K562 (cell line): ENCODE results near the gene TMEM184B. TPM values are rescaled to one million over a fixed set of nuclear protein-coding genes. Genes with fewer than 3 reads are reported as not detected.

Source experiments
- ATAC-seq: fragments of 200-7000 bp; cut with Tn5 transposase; 3 replicates; pipeline ENCODE4 v1.9.1; 2020; ENCODE audit warnings: moderate library complexity
- BruUV-seq: library from RNA; stranded (reverse); fragments of 400-500 nt; replicated peaks from 2 replicates; lab custom pipeline; 2021; lab: Mats Ljungman, UMichigan
- CTCF ChIA-PET: fragments of 300-600 bp; formaldehyde crosslinking; extraction: SDS; loops from one replicate; lab custom pipeline; 2021; ENCODE audit warnings: low intra/inter-chr PET ratio; lab: Yijun Ruan, JAX
- POLR2A ChIA-PET: fragments of 300-600, 350-650 bp; sonication (Branson Sonifier 250); formaldehyde crosslinking; extraction: SDS; loops from one replicate; lab custom pipeline; 2021; ENCODE audit warnings: antibody characterized with exemption, inconsistent platforms; lab: Yijun Ruan, JAX
- DNase-seq, 4 experiments: peaks; one replicate each; pipeline versions ENCODE4 v3.0.0 to v3.0.0-alpha.2; 2011 to 2018; ENCODE audit warnings: low spot score in 3 of 4, mixed read lengths in 3 of 4; ENCODE audit errors: extremely low read depth in 1 of 4
- FAIRE-seq: peaks from 2 replicates; lab custom pipeline; 2011; peaks lifted over from hg19 to GRCh38; lab: Jason Lieb, UNC
- H2AFZ ChIP-seq: 2 replicates; pipeline ENCODE4 v1.6.0; 2011; ENCODE audit warnings: low read depth, low read length, control low read depth, inconsistent platforms
- H3K27ac ChIP-seq: fragments of 200-600 bp; 3 replicates; pipeline ENCODE4 v1.8.0; 2011; ENCODE audit warnings: low read depth, mild to moderate bottlenecking, control low read depth, inconsistent platforms, low read length, moderate library complexity, mixed read lengths; ENCODE audit errors: extremely low read depth
- H3K27me3 ChIP-seq, 2 experiments: fragments of 300-600 bp in 1 of 2; 2 replicates in 1 of 2; 3 replicates in 1 of 2; pipeline versions ENCODE4 v1.6.0 to v1.8.0; 2011; ENCODE audit warnings: inconsistent platforms in 2 of 2, low read length in 2 of 2, mild to moderate bottlenecking in 1 of 2, mixed read lengths in 1 of 2, moderate library complexity in 1 of 2; ENCODE audit not compliant: control insufficient read depth in 2 of 2, insufficient read depth in 2 of 2
- H3K36me3 ChIP-seq: fragments of 300-600 bp; 3 replicates; pipeline ENCODE4 v1.8.0; 2011; ENCODE audit warnings: mild to moderate bottlenecking, low read length, inconsistent platforms; ENCODE audit not compliant: control insufficient read depth, insufficient read depth
- H3K4me1 ChIP-seq, 2 experiments: fragments of 200-600 bp in 1 of 2; replicated peaks in 1 of 2; 2 replicates in 1 of 2; 3 replicates in 1 of 2; pipeline versions ENCODE4 v1.5.1 to v1.8.0; 2011; ENCODE audit warnings: inconsistent platforms in 2 of 2, low read length in 2 of 2, mild to moderate bottlenecking in 1 of 2, mixed read lengths in 1 of 2, moderate library complexity in 1 of 2; ENCODE audit not compliant: control insufficient read depth in 2 of 2, insufficient read depth in 2 of 2
- H3K4me2 ChIP-seq: 2 replicates; pipeline ENCODE4 v1.6.1; 2011; ENCODE audit warnings: low read length, control low read depth, inconsistent platforms, mixed read lengths; ENCODE audit not compliant: insufficient read depth
- H3K4me3 ChIP-seq: fragments of 200-600 bp; sonication (generic), shearing (Covaris generic); 2 replicates; pipeline ENCODE4 v1.5.1; 2016; ENCODE audit warnings: control low read depth, inconsistent platforms
- H3K79me2 ChIP-seq: fragments of 200-600 bp; 3 replicates; pipeline ENCODE4 v1.8.0; 2011; ENCODE audit warnings: low read length, inconsistent platforms; ENCODE audit not compliant: control insufficient read depth, insufficient read depth
- H3K9ac ChIP-seq, 2 experiments: 2 replicates each; pipeline versions ENCODE4 v1.6.0 to v1.6.1; 2011; ENCODE audit warnings: low read depth in 2 of 2, low read length in 2 of 2, control low read depth in 1 of 2, inconsistent platforms in 1 of 2, mild to moderate bottlenecking in 1 of 2, mixed read lengths in 1 of 2; ENCODE audit not compliant: insufficient read depth in 1 of 2
- H3K9me1 ChIP-seq: one replicate; pipeline ENCODE4 v1.6.0; 2011; ENCODE audit warnings: inconsistent platforms, mild to moderate bottlenecking, low read length, moderate library complexity; ENCODE audit not compliant: control insufficient read depth, insufficient read depth
- H3K9me3 ChIP-seq: replicated peaks from 2 replicates; pipeline ENCODE4 v1.5.1; 2011; ENCODE audit warnings: low read depth, low read length, inconsistent platforms; ENCODE audit not compliant: control insufficient read depth, insufficient read depth
- H4K20me1 ChIP-seq: replicated peaks from 2 replicates; pipeline ENCODE4 v1.6.1; 2011; ENCODE audit warnings: low read length, inconsistent platforms, mixed read lengths; ENCODE audit not compliant: control insufficient read depth, insufficient read depth
- CEBPG ChIP-seq, 3 experiments: fragments of 200-800 bp in 1 of 3; sonication (Bioruptor generic) in 1 of 3; sonication (generic) in 1 of 3; formaldehyde crosslinking in 1 of 3; IDR thresholded peaks in 2 of 3; conservative IDR thresholded peaks in 1 of 3; 2 replicates each; pipeline versions ENCODE4 v1.6.1 to v1.8.0; 2016 to 2022; ENCODE audit warnings: missing compliant biosample characterization in 2 of 3, missing genetic modification characterization in 2 of 3, mild to moderate bottlenecking in 1 of 3, missing genetic modification reagents in 1 of 3
- CXXC5 ChIP-seq: fragments of 250-450 bp; sonication (Bioruptor Pico); IDR thresholded peaks from 2 replicates; pipeline ENCODE4 v1.8.0; 2022; ENCODE audit warnings: inconsistent platforms, mild to moderate bottlenecking, moderate library complexity
- EGR1 ChIP-seq: fragments of 450-650 bp; conservative IDR thresholded peaks from 2 replicates; pipeline ENCODE4 v1.6.1; 2017; ENCODE audit warnings: mild to moderate bottlenecking
- ELF1 ChIP-seq: fragments of 200-800 bp; sonication (Bioruptor generic); IDR thresholded peaks from 2 replicates; pipeline ENCODE4 v1.6.1; 2016; ENCODE audit warnings: missing genetic modification characterization, missing compliant biosample characterization
- FUS ChIP-seq: fragments of 200-400 bp; formaldehyde crosslinking; optimal IDR thresholded peaks from 2 replicates; pipeline ENCODE3; 2017; ENCODE audit warnings: low read depth, low read length
- GTF2F1 ChIP-seq: IDR thresholded peaks from 2 replicates; pipeline ENCODE4 v1.6.1; 2011; ENCODE audit warnings: low read depth, low read length, improper control_type of control experiment
- HNRNPK ChIP-seq: fragments of 200-400 bp; formaldehyde crosslinking; IDR thresholded peaks from one replicate; pipeline ENCODE4 v1.6.1; 2018; ENCODE audit warnings: mild to moderate bottlenecking, low read depth, low read length; ENCODE audit not compliant: poor library complexity, severe bottlenecking
- KDM1A ChIP-seq, 2 experiments: fragments of 450-650 bp; IDR thresholded peaks; 2 replicates each; pipeline ENCODE4 v1.6.1; 2016; ENCODE audit warnings: mild to moderate bottlenecking in 2 of 2
- RBM34 ChIP-seq: fragments of 200-400 bp; formaldehyde crosslinking; IDR thresholded peaks from 2 replicates; pipeline ENCODE4 v1.6.1; 2018; ENCODE audit warnings: low read length, borderline replicate concordance; ENCODE audit not compliant: insufficient read depth
- ZFX ChIP-seq: sonication (generic); formaldehyde crosslinking; IDR thresholded peaks from 2 replicates; pipeline ENCODE4 v1.8.0; 2022; ENCODE audit warnings: mild to moderate bottlenecking, missing genetic modification reagents, moderate library complexity
- ZNF146 ChIP-seq: IDR thresholded peaks from one replicate; pipeline ENCODE4 v1.6.1; 2018; ENCODE audit warnings: missing compliant biosample characterization; ENCODE audit not compliant: unreplicated experiment
- ZNF165 ChIP-seq: fragments of 250-450 bp; sonication (Bioruptor Pico); IDR thresholded peaks from 2 replicates; pipeline ENCODE4 v1.4.0; 2020; ENCODE audit warnings: borderline replicate concordance
- ZNF780A ChIP-seq: fragments of 250-450 bp; sonication (Bioruptor Pico); IDR thresholded peaks from 2 replicates; pipeline ENCODE4 v1.5.0; 2021; ENCODE audit warnings: mild to moderate bottlenecking
- WGBS: fragments of 100-300 bp; shearing (Covaris generic); methylation state at CpG from one replicate; pipeline ENCODE4 v1.1.6; 2016; ENCODE audit warnings: low coverage, mixed read lengths; ENCODE audit not compliant: insufficient coverage; ENCODE audit errors: missing lambda C conversion rate; 5-methylcytosine and 5-hydroxymethylcytosine counted together
- in situ Hi-C: fragments of 300-500 bp; cut with MboI; formaldehyde crosslinking; loops from 4 replicates; pipeline ENCODE4 v1.15.0; 2018; ENCODE audit warnings: inconsistent platforms, mixed read lengths
- intact Hi-C: fragments of 100-400 bp; cut with micrococcal nuclease; formaldehyde crosslinking; loops from 2 replicates; pipeline ENCODE4 v1.14.2; 2022
- polyA plus RNA-seq, 8 experiments: library from polyadenylated mRNA; depleted of rRNA in 4 of 8; stranded (reverse) in 5 of 8; unstranded in 3 of 8; fragments of >200 nt; fragmentation: Nextera tagmentation in 2 of 8; fragmentation: Illumina TruSeq in 1 of 8; extraction: Ambion mirVana in 2 of 8; extraction: Trizol in 1 of 8; gene quantifications; 2 replicates each; pipeline versions ENCODE4 v1.2.1 to v1.2.3, GENCODE V29; 2011 to 2014; ENCODE audit warnings: inconsistent platforms in 1 of 8, missing spikeins in 1 of 8
- total RNA-seq, 7 experiments: library from RNA; depleted of rRNA in 6 of 7; stranded (reverse); fragments of >200 nt in 6 of 7; fragmentation: Illumina TruSeq in 2 of 7; extraction: Trizol in 2 of 7; gene quantifications; 2 replicates each; pipeline versions ENCODE4 v1.2.1 to v1.2.3, GENCODE V29; 2011 to 2021; ENCODE audit warnings: low replicate concordance in 1 of 7
- TF ChIP-seq, protein P1 (sequence below): sonication (generic); formaldehyde crosslinking; IDR thresholded peaks from 2 replicates; pipeline ENCODE4 v1.8.1; 2023; ENCODE audit warnings: mild to moderate bottlenecking, missing genetic modification reagents
- TF ChIP-seq, protein P2 (sequence below), 2 experiments: fragments of 200-800 bp in 1 of 2; sonication (Bioruptor generic) in 1 of 2; sonication (generic) in 1 of 2; formaldehyde crosslinking in 1 of 2; IDR thresholded peaks in 1 of 2; conservative IDR thresholded peaks in 1 of 2; 2 replicates each; pipeline versions ENCODE4 v1.5.0 to v1.6.1; 2016 to 2020; ENCODE audit warnings: missing compliant biosample characterization in 1 of 2, missing genetic modification characterization in 1 of 2, missing genetic modification reagents in 1 of 2
- TF ChIP-seq, protein P3 (sequence below): fragments of 200-800 bp; sonication (Bioruptor generic); IDR thresholded peaks from 2 replicates; pipeline ENCODE4 v1.6.1; 2017; ENCODE audit warnings: missing genetic modification characterization, missing compliant biosample characterization

Gene TMEM184B
- total and polyA plus RNA-seq, 9 of the 15 experiments (the other 6 are each of a cell fraction or from before 2014, with no cell fraction given) = 0.31 to 25.1 (median 6.2) TPM

DNA sequence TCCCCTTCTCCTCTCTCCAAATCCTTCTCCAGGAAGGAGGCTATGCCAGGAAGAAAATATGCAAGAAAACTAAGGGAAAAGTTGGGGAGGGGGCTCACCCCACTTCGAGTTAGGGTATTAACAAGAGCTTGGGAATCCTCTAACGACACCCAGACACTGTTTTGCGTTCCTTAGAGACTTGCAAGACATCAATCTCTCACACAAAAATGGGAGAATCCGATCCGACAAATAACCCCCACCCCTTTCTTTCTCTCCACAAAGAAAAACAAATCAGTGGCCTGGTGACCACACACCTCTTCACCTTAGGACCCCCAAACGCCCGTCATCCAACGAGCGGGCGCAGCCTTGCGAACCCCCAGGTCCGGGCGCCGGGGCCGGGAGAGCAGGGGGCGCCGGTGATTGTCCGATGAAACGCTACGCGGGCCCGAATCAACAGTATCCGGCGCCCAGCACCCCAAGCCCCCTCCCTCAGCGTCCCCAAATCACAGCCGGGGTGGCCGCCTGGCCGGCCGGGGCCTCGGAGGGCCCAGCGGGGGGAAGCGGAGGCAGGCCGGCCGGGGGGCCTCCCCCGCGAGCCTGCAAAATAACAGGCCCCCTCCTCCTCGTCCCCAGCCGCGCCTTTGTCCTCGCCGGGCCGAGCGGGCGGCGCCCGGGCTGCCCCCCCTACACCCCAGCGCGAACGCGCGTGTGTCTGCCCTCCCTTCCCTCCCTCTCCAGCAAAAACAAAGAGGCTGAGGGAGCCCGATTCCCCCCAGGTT lies 43.7 kb upstream of the TMEM184B start:
- under 1% methylated on average over 22 of the region's 52 CpGs for WGBS
- in situ Hi-C loops = no loop called here
- no peak for TF ChIP-seq CEBPG (CRISPR knock-in tag; IDR thresholded peaks at IDR 0.05)
- no peak for TF ChIP-seq CEBPG (tag; conservative IDR thresholded peaks at IDR 0.05 in 1 of 2, IDR thresholded peaks at IDR 0.05 in 1 of 2)
- TF ChIP-seq ZFX (CRISPR knock-in tag) = peak; percentile 55
- TF ChIP-seq EGR1 = 0 out of 2 replicates have a peak, but pooled peaks have one; percentile 9
- no peak for TF ChIP-seq ZNF146 (CRISPR knock-in tag)
- TF ChIP-seq, protein P1, sequence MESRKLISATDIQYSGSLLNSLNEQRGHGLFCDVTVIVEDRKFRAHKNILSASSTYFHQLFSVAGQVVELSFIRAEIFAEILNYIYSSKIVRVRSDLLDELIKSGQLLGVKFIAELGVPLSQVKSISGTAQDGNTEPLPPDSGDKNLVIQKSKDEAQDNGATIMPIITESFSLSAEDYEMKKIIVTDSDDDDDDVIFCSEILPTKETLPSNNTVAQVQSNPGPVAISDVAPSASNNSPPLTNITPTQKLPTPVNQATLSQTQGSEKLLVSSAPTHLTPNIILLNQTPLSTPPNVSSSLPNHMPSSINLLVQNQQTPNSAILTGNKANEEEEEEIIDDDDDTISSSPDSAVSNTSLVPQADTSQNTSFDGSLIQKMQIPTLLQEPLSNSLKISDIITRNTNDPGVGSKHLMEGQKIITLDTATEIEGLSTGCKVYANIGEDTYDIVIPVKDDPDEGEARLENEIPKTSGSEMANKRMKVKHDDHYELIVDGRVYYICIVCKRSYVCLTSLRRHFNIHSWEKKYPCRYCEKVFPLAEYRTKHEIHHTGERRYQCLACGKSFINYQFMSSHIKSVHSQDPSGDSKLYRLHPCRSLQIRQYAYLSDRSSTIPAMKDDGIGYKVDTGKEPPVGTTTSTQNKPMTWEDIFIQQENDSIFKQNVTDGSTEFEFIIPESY (CRISPR knock-in tag) = no peak
- TF ChIP-seq ELF1 (tag) = no peak
- TF ChIP-seq, protein P2, sequence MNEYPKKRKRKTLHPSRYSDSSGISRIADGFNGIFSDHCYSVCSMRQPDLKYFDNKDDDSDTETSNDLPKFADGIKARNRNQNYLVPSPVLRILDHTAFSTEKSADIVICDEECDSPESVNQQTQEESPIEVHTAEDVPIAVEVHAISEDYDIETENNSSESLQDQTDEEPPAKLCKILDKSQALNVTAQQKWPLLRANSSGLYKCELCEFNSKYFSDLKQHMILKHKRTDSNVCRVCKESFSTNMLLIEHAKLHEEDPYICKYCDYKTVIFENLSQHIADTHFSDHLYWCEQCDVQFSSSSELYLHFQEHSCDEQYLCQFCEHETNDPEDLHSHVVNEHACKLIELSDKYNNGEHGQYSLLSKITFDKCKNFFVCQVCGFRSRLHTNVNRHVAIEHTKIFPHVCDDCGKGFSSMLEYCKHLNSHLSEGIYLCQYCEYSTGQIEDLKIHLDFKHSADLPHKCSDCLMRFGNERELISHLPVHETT (CRISPR knock-in tag; conservative IDR thresholded peaks at IDR 0.05 in 1 of 2, IDR thresholded peaks at IDR 0.05 in 1 of 2) = no peak; a peak in 1 of 4 replicates
- peak; percentile 57 to 66; a peak in 2 of 4 replicates for TF ChIP-seq KDM1A (IDR thresholded peaks at IDR 0.05)
- TF ChIP-seq, protein P3, sequence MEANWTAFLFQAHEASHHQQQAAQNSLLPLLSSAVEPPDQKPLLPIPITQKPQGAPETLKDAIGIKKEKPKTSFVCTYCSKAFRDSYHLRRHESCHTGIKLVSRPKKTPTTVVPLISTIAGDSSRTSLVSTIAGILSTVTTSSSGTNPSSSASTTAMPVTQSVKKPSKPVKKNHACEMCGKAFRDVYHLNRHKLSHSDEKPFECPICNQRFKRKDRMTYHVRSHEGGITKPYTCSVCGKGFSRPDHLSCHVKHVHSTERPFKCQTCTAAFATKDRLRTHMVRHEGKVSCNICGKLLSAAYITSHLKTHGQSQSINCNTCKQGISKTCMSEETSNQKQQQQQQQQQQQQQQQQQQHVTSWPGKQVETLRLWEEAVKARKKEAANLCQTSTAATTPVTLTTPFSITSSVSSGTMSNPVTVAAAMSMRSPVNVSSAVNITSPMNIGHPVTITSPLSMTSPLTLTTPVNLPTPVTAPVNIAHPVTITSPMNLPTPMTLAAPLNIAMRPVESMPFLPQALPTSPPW (CRISPR knock-in tag) = peak; percentile 93
- TF ChIP-seq ZNF165 (CRISPR knock-in tag) = no peak
- no peak for TF ChIP-seq GTF2F1
- TF ChIP-seq HNRNPK = no peak
- TF ChIP-seq FUS = no peak
- TF ChIP-seq CXXC5 (CRISPR knock-in tag) = peak; percentile 11; the same call in 1 of the 2 replicates
- TF ChIP-seq RBM34 = no peak
- TF ChIP-seq ZNF780A = no peak

More for the DNA sequence above, 43.7 kb upstream of the TMEM184B start:
- FAIRE-seq (no peak), ATAC-seq (peak; percentile 34), DNase-seq (peak; percentile 51 to 79 (median 70))
- Histone ChIP-seq H3K9ac (peak overlapping the region; percentile 78 to 92), H3K27me3 (no peaks in the 10 kb centered on the region; a peak in 1 of 5 replicates), H3K36me3 (peaks cover 27% of the 10 kb centered on the region; the same call in 1 of the 3 replicates), H3K9me3 (no peaks in the 10 kb centered on the region), H3K27ac (peak overlapping the region; percentile 72; the same call in 2 of the 3 replicates), H3K4me1 (peaks cover 23 to 48% of the 10 kb centered on the region in 2 experiments), H2AFZ (no peak overlapping the region), H3K4me2 (peak overlapping the region; percentile 78), H3K79me2 (peaks cover 56% of the 10 kb centered on the region), H3K9me1 (no peaks in the 10 kb centered on the region), H3K4me3 (peak overlapping the region; percentile 86), H4K20me1 (peaks cover 31% of the 10 kb centered on the region)
- ChIA-PET CTCF (no interaction called here), POLR2A (interaction anchor here (1.1 to 1.7 kb wide), 3 partner anchors 10 to 50 kb away, joined by 4 to 9 read pairs (median 6); no protein-coding TSS in a partner anchor)
- BruUV-seq = no TSS peak
- intact Hi-C loops = no loop called here
